ENCODE data around the gene ADAMTS7. TPM values are rescaled to one million over a fixed set of nuclear protein-coding genes. Genes with fewer than 3 reads are reported as not detected.

Gene ADAMTS7
- total RNA-seq, 1 experiment from 2014 or later = 23.1 TPM

DNA sequence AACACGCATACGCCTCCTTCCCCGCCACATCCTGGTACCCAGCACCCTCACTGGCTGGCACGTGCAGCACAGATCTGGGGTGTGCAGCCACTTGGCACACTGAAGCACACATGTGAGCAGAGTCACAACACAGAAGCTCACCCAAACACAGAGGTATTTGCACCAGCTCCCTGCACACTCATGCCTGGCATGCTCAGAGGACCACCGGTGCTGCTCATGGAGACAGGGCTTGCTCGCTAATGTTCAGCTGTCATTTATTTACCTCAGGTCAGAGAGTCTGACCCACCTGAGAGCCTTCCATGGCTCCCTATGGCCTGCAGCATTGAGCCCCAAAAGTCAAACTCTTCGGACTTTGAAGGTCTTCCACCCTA is 70.4 kb downstream of the ADAMTS7 start:
- no peak overlapping the region for H2AK5ac ChIP-seq (ENCODE audit: insufficient read length, low read length)
- H2BK5ac ChIP-seq (ENCODE audit: insufficient read length, low read length) = no peak overlapping the region
- H2AFZ ChIP-seq (ENCODE audit: low read length) = no peak overlapping the region
- Mint-ChIP-seq H3K4me1 (peaks cover 16 to 31% of the 10 kb centered on the region in 2 experiments), H3K27me3 (ENCODE audit: low read depth) (peaks cover 6% of the 10 kb centered on the region), H3K4me3 (no peak overlapping the region), H3K27ac (no peak overlapping the region), H3K36me3 (ENCODE audit: insufficient read depth in 1 of 3, low read depth in 3 of 3) (no peaks in the 10 kb centered on the region), H3K9me3 (no peaks in the 10 kb centered on the region)
- TF ChIP-seq, protein P1, sequence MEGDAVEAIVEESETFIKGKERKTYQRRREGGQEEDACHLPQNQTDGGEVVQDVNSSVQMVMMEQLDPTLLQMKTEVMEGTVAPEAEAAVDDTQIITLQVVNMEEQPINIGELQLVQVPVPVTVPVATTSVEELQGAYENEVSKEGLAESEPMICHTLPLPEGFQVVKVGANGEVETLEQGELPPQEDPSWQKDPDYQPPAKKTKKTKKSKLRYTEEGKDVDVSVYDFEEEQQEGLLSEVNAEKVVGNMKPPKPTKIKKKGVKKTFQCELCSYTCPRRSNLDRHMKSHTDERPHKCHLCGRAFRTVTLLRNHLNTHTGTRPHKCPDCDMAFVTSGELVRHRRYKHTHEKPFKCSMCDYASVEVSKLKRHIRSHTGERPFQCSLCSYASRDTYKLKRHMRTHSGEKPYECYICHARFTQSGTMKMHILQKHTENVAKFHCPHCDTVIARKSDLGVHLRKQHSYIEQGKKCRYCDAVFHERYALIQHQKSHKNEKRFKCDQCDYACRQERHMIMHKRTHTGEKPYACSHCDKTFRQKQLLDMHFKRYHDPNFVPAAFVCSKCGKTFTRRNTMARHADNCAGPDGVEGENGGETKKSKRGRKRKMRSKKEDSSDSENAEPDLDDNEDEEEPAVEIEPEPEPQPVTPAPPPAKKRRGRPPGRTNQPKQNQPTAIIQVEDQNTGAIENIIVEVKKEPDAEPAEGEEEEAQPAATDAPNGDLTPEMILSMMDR (conservative IDR thresholded peaks at IDR 0.05) = no peak
- no CpG with 5 or more reads among the region's 7 CpGs for WGBS (ENCODE audit: extremely low coverage, insufficient read length, low lambda C conversion rate)
- H3K14ac ChIP-seq (ENCODE audit: insufficient read depth, low read length) = no peak overlapping the region
- no peak overlapping the region for H4K8ac ChIP-seq (replicated peaks; ENCODE audit: insufficient read length, low read depth, low read length)
- no peak overlapping the region for H2BK12ac ChIP-seq (ENCODE audit: insufficient read length, low read depth, low read length)
- H3K4me1 ChIP-seq (ENCODE audit: insufficient read depth, low read length) = no peaks in the 10 kb centered on the region
- H4K5ac ChIP-seq (ENCODE audit: insufficient read length, low read depth, low read length) = no peak overlapping the region
- H3K18ac ChIP-seq (ENCODE audit: insufficient read length, low read depth, low read length) = no peak overlapping the region
- no peak overlapping the region for H2BK15ac ChIP-seq (ENCODE audit: low read depth, low read length)
- no peak overlapping the region for H3K4ac ChIP-seq (ENCODE audit: low read depth, low read length)
- H3T11ph ChIP-seq (ENCODE audit: low read length) = no peak overlapping the region
- no peaks in the 10 kb centered on the region for H4K20me1 ChIP-seq (ENCODE audit: control insufficient read depth, insufficient read depth, insufficient read length)
- H3K9me3 ChIP-seq (ENCODE audit: control insufficient read depth, low read depth, low read length) = no peaks in the 10 kb centered on the region
- DNase-seq = no peak
- no peaks in the 10 kb centered on the region for H3K27me3 ChIP-seq (ENCODE audit: insufficient read depth, low read length)
- H3K23ac ChIP-seq (ENCODE audit: insufficient read length, low read depth, low read length) = no peak overlapping the region
- H2BK120ac ChIP-seq (ENCODE audit: low read depth, low read length, poor library complexity, severe bottlenecking) = no peak overlapping the region
- no peaks in the 10 kb centered on the region for H3K23me2 ChIP-seq (ENCODE audit: insufficient read length, low read depth, low read length, poor library complexity, severe bottlenecking)
- H3K27ac ChIP-seq (ENCODE audit: insufficient read length, low read depth, low read length) = no peak overlapping the region
- H3K79me2 ChIP-seq (ENCODE audit: insufficient read depth, low read length) = no peaks in the 10 kb centered on the region
- H3K79me1 ChIP-seq (ENCODE audit: insufficient read depth, low read depth, low read length, poor library complexity, severe bottlenecking) = no peaks in the 10 kb centered on the region
- H4K91ac ChIP-seq (ENCODE audit: insufficient read length, low read depth, low read length) = no peak overlapping the region
- H2BK20ac ChIP-seq (ENCODE audit: low read depth, low read length, poor library complexity, severe bottlenecking) = no peak overlapping the region
- H3K4me2 ChIP-seq (ENCODE audit: insufficient read depth, insufficient read length, low read length) = no peak overlapping the region
- H3K9ac ChIP-seq (ENCODE audit: extremely low read depth, insufficient read length, low read length) = no peak overlapping the region
- H3K56ac ChIP-seq (ENCODE audit: insufficient read length, low read depth, low read length) = no peak overlapping the region
